Activated CD4-positive, alpha-beta T cell treated with anti-CD3 and anti-CD28 coated beads, Interleukin-2, amount 50 U/mL, for 16 hours (primary cell): Measurements from ENCODE around the gene PCSK1.
"Not testable (repeated sequence)": the region's sequence is repeated elsewhere in the genome, so short reads cannot be mapped to it uniquely, and the experiment has no call there.

ENCODE experiments used
- DNase-seq: peaks from one replicate; pipeline ENCODE4 v3.0.0-alpha.2; 2020

PCSK1 gene

GRCh38 chr5:96425443-96425842 is 7.6 kb downstream of the PCSK1 start:
- DNase-seq, result no peak

GRCh38 chr5:96415897-96416296 is 17.2 kb downstream of the PCSK1 start:
- no peak for DNase-seq

DNA sequence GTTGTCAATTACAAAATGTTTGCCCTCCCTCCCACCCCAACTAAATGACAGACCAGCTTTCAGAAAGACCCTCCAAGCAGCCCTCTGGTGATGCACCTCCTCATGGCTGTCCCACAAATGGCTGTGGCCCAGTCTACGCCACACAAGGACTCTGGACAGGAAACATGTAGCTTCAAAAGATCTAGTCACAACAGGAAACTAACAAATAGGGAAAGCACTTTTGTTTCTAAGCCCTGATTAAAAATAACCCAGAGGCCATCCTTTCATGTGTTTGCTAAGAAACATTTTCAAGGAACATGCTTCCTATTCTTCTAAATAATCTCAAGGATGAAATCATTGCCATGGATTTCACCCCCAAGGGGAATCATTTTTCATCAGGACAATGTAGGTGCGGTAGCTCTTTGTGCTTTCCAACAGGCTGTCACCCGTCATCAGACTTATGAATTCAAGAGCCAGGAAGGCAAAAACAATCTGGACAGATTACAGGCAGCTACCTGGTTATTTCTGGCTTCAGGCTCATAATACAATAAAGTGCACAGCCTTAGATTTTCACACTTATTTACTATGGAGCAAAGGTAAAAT is 20.1 kb downstream of the PCSK1 start:
- DNase-seq, result no peak

DNA sequence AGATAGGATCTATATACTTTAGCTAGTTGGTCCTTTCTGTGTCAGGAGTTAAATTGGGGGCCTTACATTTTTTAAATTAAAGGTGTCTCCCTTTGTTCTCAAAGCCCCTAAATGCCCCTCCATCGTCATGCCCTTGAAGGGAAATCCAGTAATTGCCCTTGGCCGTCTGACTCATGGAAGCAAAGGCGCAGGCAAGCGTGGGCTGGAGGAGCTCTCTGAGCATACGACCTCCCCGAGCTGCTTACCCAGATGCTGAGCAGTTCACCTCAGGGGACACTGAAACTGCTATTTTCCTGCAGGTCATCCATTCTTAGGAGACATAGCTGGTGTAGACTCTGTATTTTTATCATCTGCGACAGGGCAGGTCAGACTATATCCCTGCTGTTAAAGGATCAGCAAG is 23.0 kb downstream of the PCSK1 start:
- DNase-seq, result no peak

DNA sequence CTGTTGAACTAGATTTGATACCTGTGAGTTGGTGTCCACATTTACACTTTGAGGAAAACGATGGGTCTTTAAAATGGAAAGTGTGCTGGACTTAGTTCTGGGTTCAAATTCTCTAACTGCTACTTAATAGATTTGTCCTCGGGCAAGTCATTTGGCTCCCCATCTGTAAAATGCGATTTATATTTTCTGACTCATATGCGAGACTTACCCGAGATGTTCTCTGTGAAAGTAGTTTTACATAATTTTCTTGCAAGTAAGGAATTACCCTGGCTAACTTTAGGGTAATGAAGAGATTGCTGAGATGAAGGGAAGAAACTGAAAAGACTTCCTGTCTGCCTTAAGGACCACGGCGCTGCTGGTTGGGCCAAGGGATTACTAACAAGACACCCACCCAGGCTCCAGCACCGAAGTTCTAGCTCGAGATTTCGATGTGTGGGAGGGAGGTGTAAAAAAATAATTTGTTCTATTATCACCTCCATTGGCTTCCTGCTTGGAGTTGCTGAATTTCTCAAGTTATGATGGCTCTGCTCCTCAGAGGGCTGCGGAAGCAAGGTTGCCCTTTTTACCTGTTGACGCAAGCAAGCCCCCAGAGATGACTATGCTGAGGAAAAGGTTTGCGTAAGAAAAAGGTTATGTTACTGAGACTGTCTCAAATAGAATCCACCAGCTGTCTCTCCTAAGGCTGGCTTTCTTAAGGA is 24.1 kb downstream of the PCSK1 start:
- DNase-seq, result no peak

DNA sequence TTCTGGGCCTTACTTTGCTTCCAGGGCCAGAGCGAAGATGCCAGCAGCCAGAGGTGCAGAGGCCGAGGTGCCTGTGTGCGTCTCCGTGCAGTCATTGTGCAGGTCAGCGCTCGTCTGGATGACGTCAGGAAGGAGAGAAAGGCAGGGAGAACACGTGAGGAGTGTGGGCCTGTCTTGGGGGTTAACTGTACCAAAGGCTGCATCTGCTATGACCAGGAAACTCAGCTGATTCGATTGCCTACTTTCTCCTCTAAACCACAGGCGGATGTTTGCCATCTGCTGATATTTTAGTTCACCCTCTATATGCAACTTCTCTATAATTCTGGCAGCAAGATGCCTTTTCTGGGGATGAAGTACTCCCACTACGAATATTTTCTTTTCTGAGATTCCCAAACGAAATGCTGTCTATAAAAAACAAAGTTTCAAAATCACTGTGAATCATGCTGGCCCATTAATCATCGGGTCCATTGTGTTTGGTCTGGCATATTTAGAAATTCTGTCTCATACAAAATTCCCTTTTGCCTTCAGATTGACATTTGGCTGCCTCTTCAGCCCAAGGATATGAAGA is 24.8 kb downstream of the PCSK1 start:
- DNase-seq, result no peak

- no peak for DNase-seq
Measured at GRCh38 chr5:96407436-96407835, 25.6 kb downstream of the PCSK1 start.

GRCh38 chr5:96404191-96404867 is 28.7 kb downstream of the PCSK1 start:
- DNase-seq, result no peak

DNA sequence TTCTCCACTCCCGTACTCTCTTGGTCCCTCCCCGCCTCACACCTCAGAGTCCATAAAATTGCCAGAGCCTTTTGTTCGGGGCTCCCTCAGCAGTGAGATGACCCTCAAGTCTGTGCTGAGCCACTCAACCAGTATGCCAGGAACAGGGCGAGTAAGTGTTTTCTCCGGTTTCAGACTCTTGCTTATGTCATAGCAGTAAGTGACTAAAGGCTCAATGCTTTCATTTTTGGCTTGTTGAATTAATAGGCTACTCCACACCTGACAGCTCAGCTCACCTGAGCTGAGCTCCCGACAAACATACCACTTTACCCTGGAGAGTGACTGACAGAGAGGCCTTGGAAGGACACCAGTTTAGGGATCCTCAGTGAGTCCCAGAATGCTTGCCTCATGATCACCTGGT is 30.5 kb downstream of the PCSK1 start:
- no peak for DNase-seq

DNA sequence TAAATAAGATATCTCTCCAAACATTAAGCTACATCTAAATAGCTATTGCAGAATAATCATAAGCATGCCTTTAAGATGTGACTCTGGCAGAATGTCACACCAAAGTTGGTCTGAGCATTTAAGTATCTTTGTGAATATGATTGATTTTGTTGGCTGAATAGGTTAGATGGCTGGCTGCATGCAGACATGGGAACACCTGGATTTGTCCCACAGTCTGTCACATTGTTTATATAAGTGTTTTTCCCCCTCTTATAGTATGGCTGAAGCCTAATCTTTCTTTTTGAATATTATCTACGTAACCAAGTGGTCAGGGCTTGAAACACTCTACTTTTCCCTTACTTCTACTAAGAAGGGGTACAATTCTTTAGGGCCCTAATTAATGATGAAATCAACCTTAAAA is 36.2 kb downstream of the PCSK1 start:
- no peak for DNase-seq

DNA sequence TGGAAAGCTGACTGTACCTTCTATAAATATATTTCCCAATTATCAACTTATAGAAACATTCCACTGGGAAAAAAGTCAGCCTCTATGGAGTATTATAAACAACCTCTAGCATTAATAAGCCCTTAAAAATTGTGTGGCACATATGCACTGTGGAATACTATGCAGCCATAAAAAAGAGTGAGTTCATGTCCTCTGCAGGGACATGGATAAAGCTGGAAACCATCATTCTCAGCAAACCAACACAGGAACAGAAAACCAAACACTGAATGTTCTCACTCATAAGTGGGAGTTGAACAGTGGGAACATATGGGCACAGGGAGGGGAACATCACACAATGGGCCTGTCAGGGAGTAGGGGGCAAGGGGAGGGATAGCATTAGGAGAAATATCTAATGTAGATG is 37.8 kb downstream of the PCSK1 start:
- not testable (repeated sequence) for DNase-seq

GRCh38 chr5:96391921-96392320 is 41.1 kb downstream of the PCSK1 start:
- DNase-seq, result no peak

GRCh38 chr5:96388176-96388575 is 44.9 kb downstream of the PCSK1 start:
- DNase-seq, result no peak

GRCh38 chr5:96387616-96388015 is 45.4 kb downstream of the PCSK1 start:
- DNase-seq, result no peak

- no peak for DNase-seq
Measured at GRCh38 chr5:96385538-96385937, 47.5 kb downstream of the PCSK1 start.

DNA sequence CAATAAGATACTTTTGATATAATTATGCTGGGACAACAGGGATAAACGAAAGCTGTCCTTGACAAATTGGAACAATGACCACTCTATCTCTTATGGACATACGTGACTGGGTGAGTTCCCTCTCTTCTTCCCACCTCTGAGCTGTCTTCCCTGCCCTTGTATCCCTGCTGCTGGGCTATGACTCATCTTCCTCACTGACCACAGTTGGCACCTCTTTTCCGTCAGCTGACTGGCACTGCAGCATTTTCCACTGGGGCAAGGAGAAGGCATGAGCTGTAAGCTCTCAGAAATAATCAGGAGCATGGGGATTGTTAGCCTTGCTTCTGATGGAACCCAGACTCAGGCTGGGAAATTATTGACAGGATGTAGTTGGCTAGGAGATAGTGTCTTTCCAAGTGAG is 48.7 kb downstream of the PCSK1 start:
- DNase-seq, result no peak

DNA sequence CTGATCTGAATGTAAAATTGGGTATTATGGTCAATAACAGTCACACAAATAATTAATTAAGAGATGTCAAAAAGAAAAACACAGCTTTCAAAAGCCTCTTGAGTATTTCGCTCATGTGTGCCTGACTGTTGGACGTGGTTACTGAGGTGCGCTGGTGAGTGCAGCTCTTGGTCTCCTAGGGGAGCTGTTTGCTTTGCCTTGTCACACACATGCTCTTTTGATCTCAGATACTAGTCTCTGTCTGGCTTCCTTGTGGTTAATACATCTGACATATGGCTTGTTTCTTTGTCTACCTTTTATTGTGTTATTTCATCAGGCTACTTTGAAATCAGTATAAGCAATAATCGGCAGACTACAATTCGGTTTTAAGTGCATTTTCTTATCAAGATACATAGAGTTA is 51.5 kb downstream of the PCSK1 start:
- no peak for DNase-seq

DNA sequence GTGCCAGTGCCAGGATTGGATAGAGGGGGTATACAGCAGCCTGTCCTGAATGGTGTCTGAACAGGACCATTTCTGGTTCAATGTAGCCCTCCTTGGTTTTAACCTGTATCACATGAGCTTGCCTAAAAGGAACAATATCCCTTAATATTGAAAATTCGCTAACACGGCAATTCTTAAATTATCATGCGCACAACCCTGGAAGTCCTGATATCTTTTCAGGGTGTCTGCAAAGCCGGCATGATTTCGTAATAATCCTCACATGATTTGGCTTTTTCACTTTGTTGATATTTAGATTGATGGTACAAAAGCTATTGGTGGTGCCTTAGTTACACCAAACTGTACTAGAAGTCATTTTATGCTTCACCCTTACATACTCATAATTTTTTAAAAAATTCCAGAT is 53.2 kb downstream of the PCSK1 start:
- no peak for DNase-seq

GRCh38 chr5:96377597-96377996 is 55.5 kb downstream of the PCSK1 start:
- no peak for DNase-seq

- DNase-seq, result no peak
Measured at GRCh38 chr5:96377167-96377566, 55.9 kb downstream of the PCSK1 start.

- peak; percentile 14 for DNase-seq
Measured at GRCh38 chr5:96374653-96375052, 58.4 kb downstream of the PCSK1 start.

- DNase-seq, result no peak
Measured at GRCh38 chr5:96373381-96373733, 59.7 kb downstream of the PCSK1 start.

GRCh38 chr5:96372726-96373380 is 60.2 kb downstream of the PCSK1 start:
- DNase-seq, result no peak

GRCh38 chr5:96370976-96371375 is 62.1 kb downstream of the PCSK1 start:
- DNase-seq, result no peak
